Fibroblast of mammary gland (primary cell): ENCODE data around the gene PSTK.

ENCODE experiments used
- DNase-seq: peaks from one replicate; pipeline ENCODE4 v3.0.0-alpha.2; 2010; ENCODE audit warnings: low read depth
- H3K4me3 ChIP-seq: 2 replicates; pipeline ENCODE4 v1.5.1; 2011; ENCODE audit warnings: low read depth, mild to moderate bottlenecking, low read length, moderate library complexity; ENCODE audit not compliant: control insufficient read depth
- CTCF ChIP-seq: conservative IDR thresholded peaks from 2 replicates; pipeline ENCODE4 v1.5.1; 2011; ENCODE audit warnings: low read depth, low read length, inconsistent platforms; ENCODE audit not compliant: control insufficient read depth, insufficient read depth

PSTK gene

GRCh38 chr10:122968698-122969097, 11.5 kb upstream of the PSTK start:
- no peak for TF ChIP-seq CTCF
- no peak for DNase-seq
- H3K4me3 ChIP-seq, result no peak overlapping the region

- DNase-seq, result peak; percentile 14
- no peak for TF ChIP-seq CTCF
- no peak overlapping the region for H3K4me3 ChIP-seq
Observed at GRCh38 chr10:122974023-122974422, 6.2 kb upstream of the PSTK start.

GRCh38 chr10:122974543-122975064, 5.6 kb upstream of the PSTK start:
- H3K4me3 ChIP-seq, result no peak overlapping the region
- TF ChIP-seq CTCF, result no peak
- DNase-seq, result no peak

GRCh38 chr10:122981066-122981464, 864 bp downstream of the PSTK start:
- peak; percentile 71 for TF ChIP-seq CTCF
- peak; percentile 73 for DNase-seq
- H3K4me3 ChIP-seq, result peak overlapping the region; percentile 76

GRCh38 chr10:122983898-122984297, 3.7 kb downstream of the PSTK start:
- TF ChIP-seq CTCF, result no peak
- DNase-seq, result no peak
- no peak overlapping the region for H3K4me3 ChIP-seq

GRCh38 chr10:122984708-122985107, 4.5 kb downstream of the PSTK start:
- no peak overlapping the region for H3K4me3 ChIP-seq
- TF ChIP-seq CTCF, result no peak
- no peak for DNase-seq

- DNase-seq, result peak; percentile 23
- H3K4me3 ChIP-seq, result no peak overlapping the region
- no peak for TF ChIP-seq CTCF
Observed at GRCh38 chr10:122986335-122986734, 6.1 kb downstream of the PSTK start.
